SK-N-DZ (cell line): ENCODE results near the gene SSPN.
A peak's percentile ranks its signal among the peaks of the same experiment; 100 is the strongest.

Experiments
- DNase-seq: peaks from one replicate; pipeline ENCODE4 v3.0.0-alpha.2; 2015; ENCODE audit warnings: low spot score

Gene SSPN

DNA sequence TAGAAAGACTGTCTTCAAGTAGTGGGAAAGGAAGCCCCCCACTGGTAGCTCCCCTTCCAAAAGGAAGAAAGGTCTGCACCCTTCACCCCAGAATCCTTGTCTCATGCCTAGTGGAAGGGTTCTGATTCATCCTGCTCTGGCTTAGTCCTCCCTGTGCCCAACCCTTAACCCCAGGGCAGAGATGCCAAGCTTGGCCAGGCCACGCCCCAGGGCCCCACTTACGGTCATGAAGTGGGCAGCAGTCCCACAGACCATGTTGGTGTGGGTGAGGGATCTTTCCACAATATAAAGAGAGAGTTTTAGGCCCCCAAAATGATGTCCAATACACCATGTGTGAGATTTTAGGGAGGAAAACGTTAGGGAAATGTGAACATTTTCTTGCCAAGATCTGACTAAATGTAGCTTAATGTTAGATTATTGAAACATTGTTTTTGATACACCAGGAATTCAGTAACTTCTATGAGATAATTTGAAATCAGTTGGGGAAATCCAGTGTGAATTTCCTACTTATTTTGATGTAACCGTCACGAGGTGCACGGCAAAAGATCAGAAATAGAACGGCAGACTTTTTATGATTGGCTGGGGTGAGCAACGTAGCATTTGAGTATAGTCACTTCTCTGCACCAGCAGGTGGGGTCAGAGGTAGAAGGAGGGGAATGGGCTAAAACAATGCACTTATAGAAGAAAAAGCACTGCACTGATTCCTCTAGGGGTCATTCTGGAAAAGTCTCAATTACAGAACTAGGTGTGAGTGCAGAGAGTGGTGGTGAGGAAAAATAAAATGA lies 8.2 kb upstream of the SSPN start:
- no peak for DNase-seq

DNA sequence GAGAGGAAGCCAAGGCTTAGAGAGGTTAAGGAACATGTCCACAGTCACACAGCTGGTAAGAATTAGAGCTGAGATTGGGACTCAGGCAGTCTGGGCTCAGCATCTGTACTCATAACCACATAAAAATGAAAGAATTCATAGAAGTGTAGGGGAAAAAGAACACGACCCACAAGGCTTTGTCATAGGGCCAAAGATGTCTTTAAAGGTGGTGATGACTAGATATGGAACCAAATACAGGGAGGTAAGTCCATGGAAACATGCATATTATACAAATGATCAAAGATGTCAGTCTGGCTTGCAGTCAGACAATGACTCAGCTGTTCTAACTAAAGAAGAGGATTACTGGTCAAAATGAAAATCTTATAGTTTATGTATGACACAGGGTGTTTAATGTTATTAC lies 7.2 kb upstream of the SSPN start:
- no peak for DNase-seq

DNA sequence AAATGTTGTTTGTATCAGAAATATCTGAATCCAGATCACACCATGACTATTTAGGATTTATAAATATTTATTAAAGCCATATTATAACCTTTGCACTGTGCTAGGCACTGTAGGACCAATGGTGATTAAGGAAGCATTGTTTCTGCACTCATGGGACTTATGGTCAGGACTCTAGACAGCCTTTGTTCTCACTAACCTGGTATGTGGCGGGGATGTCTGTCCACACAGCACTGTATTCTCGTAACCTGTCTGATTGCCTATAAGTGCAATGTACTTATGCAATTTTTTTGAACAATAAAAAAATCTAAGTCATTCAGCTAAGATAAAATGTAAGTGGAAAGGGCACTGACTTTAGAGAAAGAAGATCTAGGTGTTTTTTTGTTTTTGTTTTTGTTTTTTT lies 6.7 kb upstream of the SSPN start:
- DNase-seq, result no peak

DNA sequence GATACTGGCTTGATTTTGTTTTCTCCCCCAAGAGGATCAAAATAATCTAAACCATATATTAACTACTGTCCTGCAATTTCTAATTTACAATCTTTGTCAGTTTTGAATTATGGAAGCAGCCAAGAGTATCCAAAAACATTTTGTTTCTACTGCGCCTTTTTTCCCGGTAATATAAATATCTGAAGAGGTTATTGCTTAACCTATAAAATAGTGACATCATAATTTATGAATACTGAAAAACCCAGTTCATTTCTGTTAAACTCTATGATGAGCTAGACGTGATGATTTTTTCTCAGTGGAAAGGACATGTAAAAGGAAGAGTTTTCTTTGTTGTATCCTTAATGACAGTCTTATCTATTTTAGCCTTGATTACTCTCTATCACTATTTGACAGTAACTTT lies 3.2 kb upstream of the SSPN start:
- DNase-seq, result no peak

DNA sequence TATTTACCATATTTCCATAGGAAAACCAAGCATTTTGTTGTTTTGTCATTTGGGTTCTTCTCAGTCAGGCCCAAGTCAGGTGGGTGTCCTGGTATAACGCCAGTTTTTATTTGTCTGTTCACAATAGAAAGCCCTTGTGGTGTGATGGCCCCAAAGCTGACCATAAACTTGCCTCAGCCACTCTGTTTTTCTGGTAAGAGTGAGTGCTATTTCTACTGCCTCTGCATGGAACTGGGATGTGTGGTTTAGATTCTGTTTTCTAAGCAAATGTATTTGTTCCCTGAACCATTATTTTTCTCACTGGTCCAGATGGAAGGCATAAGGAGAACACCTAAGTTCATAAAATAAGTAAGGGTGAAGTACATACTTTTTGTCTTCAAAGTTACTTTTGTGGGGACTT lies 1.8 kb upstream of the SSPN start:
- no peak for DNase-seq

DNA sequence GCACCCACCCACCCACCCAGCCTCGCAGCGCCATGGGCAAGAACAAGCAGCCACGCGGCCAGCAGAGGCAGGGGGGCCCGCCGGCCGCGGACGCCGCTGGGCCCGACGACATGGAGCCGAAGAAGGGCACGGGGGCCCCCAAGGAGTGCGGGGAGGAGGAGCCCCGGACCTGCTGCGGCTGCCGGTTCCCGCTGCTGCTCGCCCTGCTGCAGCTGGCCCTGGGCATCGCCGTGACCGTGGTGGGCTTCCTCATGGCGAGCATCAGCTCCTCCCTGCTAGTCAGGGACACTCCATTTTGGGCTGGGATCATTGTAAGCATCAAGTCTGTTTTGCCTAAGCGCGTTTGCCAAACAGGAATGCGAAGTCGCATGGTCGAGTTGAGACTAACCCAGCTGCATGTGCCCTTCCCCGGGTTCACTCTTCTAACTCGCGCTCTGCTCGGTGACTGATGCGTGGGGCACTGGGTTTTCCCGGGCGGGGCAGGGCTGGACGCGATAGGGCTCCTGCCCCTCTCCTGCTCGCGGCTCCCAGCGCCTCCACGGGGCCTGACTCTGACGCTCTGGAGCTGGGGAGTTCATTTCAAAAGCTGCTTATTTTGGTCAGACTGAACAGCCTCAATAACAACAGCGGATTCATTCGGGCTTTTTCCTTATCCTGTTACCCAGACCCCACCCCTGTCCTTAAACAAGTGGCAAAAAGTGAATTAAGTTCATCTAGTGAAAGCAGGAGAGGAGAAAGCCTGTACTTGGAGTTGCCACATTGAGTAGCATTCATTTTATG lies 458 bp downstream of the SSPN start:
- DNase-seq, result peak; percentile 42

- no peak for DNase-seq
These were observed 996 bp downstream of the SSPN start for GRCh38 chr12:26196421-26196716.

DNA sequence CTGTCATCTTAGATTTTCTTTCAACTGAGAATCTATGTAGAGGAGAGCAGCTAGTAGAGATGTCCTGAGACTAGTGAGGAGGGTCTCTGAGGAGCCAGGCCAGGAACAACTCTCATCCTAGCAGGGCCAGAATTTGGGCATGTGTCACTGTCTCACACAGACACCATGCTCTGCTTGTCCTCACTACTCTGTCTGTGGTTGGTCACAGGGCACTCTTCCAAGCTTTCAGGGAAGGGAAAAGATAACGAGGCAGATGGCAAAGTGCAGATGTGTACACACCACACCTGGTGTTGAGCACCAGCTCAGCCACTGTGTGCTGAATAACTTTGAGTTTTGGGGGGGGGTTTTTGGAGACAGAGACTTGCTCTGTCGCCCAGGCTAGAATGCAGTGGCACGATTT lies 2.5 kb downstream of the SSPN start:
- no peak for DNase-seq

DNA sequence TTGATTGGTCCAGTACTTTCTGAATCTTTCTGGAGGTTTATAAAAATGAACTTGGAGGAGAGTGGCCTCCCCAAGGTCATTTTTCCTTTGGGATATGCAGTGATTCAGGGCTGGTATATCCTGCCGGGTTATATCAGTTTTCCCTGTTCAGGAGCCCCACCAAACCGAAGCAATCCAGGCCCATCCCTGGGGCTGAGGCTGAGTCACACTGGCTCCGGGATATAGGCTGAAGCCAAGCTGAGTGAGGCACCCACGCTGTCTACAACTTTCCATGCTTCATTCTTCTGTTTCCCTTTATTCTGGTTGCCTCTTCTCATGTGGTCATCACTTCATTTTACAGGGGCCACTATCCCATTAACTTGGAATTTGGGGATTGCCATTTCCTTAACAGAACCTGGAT lies 3.4 kb downstream of the SSPN start:
- DNase-seq, result no peak

DNA sequence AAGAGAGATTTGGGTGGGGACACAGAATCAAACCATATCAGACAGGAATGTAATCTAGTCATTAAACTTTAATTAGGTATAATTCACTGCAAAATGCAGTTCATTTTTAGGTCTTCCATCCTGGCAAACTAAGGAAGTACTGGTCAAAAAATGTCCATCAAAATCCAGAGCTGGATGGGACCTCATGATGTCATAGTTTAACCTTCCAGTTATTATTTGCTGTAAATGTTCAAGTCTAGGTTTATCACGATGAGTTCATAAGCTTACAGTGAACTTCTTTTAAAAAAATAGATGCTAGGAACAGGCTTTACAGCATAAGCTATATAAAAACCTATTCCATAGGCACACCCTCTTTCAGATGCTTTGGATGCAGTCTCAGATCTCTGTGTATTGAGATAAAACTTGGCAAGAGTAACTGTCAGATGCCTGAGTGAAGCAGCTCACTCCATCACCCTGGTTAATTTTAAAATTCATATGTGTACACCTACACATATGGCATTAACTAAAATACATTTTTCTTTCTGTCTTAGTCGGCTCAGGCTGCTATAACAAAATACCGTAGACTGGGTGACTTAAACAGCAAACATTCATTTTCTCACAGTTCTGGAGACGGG lies 7.9 kb downstream of the SSPN start:
- DNase-seq, result no peak

DNA sequence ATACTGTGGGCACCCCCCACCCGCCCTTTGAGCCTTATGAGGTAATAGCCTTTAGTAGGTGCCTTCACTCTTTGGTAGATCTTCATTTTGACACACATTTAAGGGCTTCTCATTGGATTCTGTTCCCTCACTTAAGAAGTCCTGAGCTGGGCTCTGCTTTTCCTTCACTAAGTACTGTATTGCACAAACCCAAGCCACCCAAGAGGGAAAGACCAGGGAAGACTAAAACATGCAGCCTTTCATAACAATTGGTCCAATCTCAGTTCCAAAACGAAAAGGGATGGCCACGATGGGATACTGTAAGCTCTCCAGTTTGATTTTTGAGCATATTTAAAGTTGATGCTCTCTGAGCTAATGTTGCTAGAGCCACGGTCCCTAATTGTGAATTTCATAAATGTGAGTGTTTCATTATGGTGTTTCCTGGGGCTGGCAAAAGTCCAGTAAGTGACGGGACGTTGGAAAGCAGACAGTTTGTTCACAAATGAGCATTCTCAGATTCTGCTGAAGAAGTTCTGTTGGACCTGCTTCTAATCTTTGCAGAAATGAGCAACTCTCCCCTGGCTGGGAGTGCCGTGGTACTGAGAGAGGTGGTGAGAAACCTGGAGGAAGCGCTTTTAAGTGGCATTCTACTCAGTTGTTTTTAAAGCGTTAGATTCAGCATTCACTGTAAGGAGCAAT lies 9.4 kb downstream of the SSPN start:
- DNase-seq, result no peak

GRCh38 chr12:26205298-26205697 lies 9.9 kb downstream of the SSPN start:
- no peak for DNase-seq

GRCh38 chr12:26205941-26206340 lies 10.6 kb downstream of the SSPN start:
- no peak for DNase-seq

DNA sequence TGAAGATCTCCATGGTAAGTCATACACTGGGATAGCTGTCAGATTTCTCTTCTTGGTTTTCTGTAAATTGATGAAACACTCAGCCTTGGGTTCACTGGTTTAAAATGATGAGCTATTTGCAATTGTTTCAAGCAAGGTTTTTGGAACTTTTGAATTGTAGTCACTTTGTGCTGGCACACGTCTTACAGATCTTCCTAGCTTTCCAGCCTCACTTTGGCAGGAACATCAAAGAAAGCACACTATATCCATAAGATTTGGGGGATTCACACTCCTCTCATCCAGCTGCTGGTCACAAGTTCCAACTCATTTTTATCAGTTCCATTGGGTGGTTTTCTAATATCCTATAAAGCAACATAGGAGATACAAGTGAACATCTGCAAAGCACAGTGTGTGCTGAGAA lies 16.0 kb downstream of the SSPN start:
- DNase-seq, result no peak

DNA sequence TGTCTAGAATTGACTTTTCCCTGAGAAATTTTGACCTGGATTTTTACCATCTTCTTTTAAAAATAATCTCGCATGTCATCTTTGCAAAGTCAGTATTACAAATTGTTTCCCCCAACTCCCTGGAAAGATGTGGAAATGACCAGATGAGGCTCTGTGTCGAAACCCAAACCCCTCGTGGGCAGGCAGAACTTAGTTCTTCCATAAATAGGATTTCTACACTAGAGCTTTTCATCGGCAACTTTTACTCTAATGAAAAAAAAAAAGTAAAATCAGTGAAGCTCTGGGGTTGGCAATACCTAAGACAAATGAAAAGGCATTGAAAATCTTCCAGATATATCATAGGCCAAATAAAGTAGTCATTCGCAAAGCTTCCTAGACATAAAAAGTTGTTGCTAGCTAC lies 17.0 kb downstream of the SSPN start:
- no peak for DNase-seq

DNA sequence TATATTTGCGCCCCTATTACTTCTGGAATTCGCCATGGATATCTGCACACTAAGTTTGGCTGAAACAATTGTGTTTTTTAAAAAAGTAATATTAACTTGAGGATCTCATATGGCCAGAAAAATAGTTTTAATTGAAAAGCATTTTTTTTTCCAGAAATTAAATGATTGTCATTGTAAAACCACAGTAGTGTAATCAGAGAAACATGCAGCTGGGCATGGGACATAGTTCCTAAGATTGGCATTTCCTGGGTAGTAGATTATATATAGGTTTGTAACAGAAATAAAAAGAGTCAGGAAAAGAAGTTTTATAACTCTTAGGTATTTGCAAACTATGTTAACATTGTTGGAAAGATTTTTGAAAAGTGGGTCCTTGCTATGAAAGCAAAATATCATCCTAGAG lies 17.6 kb downstream of the SSPN start:
- DNase-seq, result no peak

DNA sequence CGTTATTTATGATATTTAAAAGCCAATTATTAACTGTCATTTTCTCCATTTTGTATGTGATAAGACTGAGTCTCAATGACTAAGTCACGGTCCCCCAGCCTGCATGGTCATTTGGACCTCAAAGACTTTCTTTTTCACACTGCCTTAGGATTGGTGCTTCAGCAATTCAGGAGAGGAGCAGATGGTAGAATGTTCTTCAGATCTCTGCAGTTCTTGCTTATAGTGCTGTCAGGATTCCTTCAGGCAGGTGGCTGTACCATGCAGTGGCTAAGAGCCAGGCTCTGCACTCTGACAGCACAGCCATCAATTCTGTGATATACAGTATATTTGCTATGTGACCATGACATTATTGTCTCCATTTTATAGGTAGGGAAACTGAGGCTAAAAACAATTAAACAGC lies 18.7 kb downstream of the SSPN start:
- no peak for DNase-seq

GRCh38 chr12:26219736-26220135 lies 24.4 kb downstream of the SSPN start:
- no peak for DNase-seq

DNA sequence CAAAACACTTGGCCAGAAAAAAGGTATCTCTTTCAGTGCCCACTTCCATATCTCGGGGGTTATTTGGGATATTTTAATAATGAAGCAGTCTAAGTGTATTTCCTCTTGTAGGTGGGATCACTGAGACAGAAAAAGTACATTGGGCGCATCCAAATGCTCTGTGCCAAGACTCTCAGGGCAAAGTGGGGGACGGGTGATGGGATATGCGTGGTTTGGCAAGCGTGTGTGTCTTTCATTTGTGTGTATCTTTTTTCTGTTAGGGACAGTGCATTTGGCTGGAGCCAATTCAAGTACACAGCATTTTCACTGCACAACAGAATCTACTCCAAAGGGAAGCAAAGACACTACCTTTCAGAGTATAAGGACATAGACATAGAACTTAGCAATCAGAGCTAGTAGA lies 29.3 kb downstream of the SSPN start:
- no peak for DNase-seq

GRCh38 chr12:26226122-26226521 lies 30.7 kb downstream of the SSPN start:
- DNase-seq, result no peak

- peak; percentile 64 for DNase-seq
These were observed 31.4 kb downstream of the SSPN start for GRCh38 chr12:26226629-26227360.

- no peak for DNase-seq
These were observed 32.0 kb downstream of the SSPN start for GRCh38 chr12:26227361-26227745.
